ENCODE results near the gene CCDC50.

The CCDC50 gene

GRCh38 chr3:191301782-191302411 lies 27.3 kb upstream of the CCDC50 start:
- H3K4me3 ChIP-seq (ENCODE audit: control insufficient read depth, low read depth, low read length), result no peak overlapping the region
- DNase-seq (ENCODE audit: low read depth), result no peak
- TF ChIP-seq CTCF (IDR thresholded peaks at IDR 0.05; ENCODE audit: control insufficient read depth, insufficient read depth, low read depth, low read length, missing control alignments), result no peak

DNA sequence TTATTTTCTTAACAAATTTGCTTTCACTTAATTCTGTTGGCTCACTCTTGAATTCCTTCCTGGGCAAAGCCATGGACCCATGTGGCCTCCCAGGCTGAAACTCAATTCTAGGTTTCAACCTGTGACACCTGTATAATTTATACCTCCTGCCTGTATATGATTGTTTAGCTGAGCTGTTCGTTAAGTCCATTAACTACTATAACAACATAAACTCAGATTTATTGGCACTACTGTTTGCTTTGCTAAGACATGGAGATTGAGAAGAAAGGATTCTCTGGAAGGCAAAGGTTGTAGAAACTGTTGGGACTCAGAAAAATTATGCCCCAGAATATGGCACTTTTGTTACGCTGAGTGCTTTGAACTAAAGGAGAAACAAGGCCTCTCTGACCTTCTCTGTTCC lies 26.7 kb upstream of the CCDC50 start:
- no peak for TF ChIP-seq CTCF (IDR thresholded peaks at IDR 0.05; ENCODE audit: control insufficient read depth, insufficient read depth, low read depth, low read length, missing control alignments)
- DNase-seq (ENCODE audit: low read depth), result no peak
- no peak overlapping the region for H3K4me3 ChIP-seq (ENCODE audit: control insufficient read depth, low read depth, low read length)

GRCh38 chr3:191303596-191303995 lies 25.6 kb upstream of the CCDC50 start:
- TF ChIP-seq CTCF (IDR thresholded peaks at IDR 0.05; ENCODE audit: control insufficient read depth, insufficient read depth, low read depth, low read length, missing control alignments), result no peak
- no peak overlapping the region for H3K4me3 ChIP-seq (ENCODE audit: control insufficient read depth, low read depth, low read length)
- no peak for DNase-seq (ENCODE audit: low read depth)

GRCh38 chr3:191306428-191306827 lies 22.8 kb upstream of the CCDC50 start:
- no peak for TF ChIP-seq CTCF (IDR thresholded peaks at IDR 0.05; ENCODE audit: control insufficient read depth, insufficient read depth, low read depth, low read length, missing control alignments)
- no peak overlapping the region for H3K4me3 ChIP-seq (ENCODE audit: control insufficient read depth, low read depth, low read length)
- DNase-seq (ENCODE audit: low read depth), result no peak

DNA sequence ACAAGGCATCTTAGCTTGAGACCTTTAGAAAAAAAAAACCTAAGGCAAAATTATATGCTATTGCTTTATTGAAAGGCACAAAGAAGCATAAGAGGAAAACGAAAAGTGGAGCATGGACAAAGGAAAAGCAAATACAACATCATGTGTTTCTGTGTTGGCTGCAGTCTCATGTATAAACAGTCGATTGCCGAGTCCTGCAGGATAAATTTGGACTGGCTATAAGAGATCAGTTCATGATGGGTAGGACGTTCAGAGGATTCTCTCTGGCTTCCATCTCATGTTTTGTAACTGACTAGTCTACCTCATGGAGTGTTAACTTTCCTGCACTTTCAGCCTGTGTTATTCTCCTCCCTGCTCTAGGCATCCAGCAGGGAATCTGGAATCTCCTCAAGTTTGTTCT lies 21.9 kb upstream of the CCDC50 start:
- DNase-seq (ENCODE audit: low read depth), result no peak
- TF ChIP-seq CTCF (IDR thresholded peaks at IDR 0.05; ENCODE audit: control insufficient read depth, insufficient read depth, low read depth, low read length, missing control alignments), result no peak

DNA sequence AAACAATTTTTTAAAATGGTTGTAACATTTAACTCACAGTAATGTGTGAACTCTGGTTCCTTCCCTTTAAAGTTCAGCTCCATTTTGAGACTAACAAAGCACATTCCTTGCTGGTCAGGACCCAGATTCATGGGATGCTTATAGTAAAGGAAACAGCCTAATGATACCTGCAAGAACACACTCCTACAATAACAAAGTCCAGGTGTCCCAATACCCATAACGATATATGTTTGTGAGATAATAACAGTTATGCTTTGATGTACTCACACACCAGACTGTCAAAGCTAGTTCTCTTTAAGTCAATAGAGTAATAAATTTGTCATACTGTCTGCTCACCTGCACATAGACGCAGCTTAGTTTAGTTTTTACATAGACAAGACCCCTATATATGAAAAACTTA lies 15.9 kb upstream of the CCDC50 start:
- DNase-seq (ENCODE audit: low read depth), result no peak
- no peak overlapping the region for H3K4me3 ChIP-seq (ENCODE audit: control insufficient read depth, low read depth, low read length)
- TF ChIP-seq CTCF (IDR thresholded peaks at IDR 0.05; ENCODE audit: control insufficient read depth, insufficient read depth, low read depth, low read length, missing control alignments), result no peak

More for the DNA sequence above, 21.9 kb upstream of the CCDC50 start:
- no peak overlapping the region for H3K4me3 ChIP-seq (ENCODE audit: control insufficient read depth, low read depth, low read length)
